AG04450 (cell line): Measurements from ENCODE around the gene ATOH1. TPM values are rescaled to one million over a fixed set of nuclear protein-coding genes. Genes with fewer than 3 reads are reported as not detected.
A peak's percentile ranks its signal among the peaks of the same experiment; 100 is the strongest.

Source experiments
- CTCF ChIA-PET: fragments of 300-600, 350-600 bp; formaldehyde crosslinking; extraction: SDS; loops from one replicate; lab custom pipeline; 2022; ENCODE audit warnings: antibody characterized with exemption, inconsistent platforms; lab: Charles Lee
- POLR2A ChIA-PET: fragments of 350-600 bp; formaldehyde crosslinking; extraction: SDS; loops from one replicate; lab custom pipeline; 2021; ENCODE audit warnings: antibody characterized with exemption, inconsistent platforms; lab: Yijun Ruan, JAX
- DNase-seq: peaks from one replicate; pipeline ENCODE4 v3.0.0-alpha.2; 2011; ENCODE audit warnings: low read depth, low spot score
- H3K27ac ChIP-seq: one replicate; pipeline ENCODE4 v1.5.1; 2012; ENCODE audit warnings: low read depth, low read length, control low read depth
- H3K27me3 ChIP-seq: one replicate; pipeline ENCODE4 v1.6.0; 2012; ENCODE audit warnings: low read length; ENCODE audit not compliant: control insufficient read depth, insufficient read depth
- H3K4me3 ChIP-seq: 2 replicates; pipeline ENCODE4 v1.5.1; 2011; ENCODE audit warnings: mild to moderate bottlenecking, low read depth, low read length, control low read depth
- H3K9me3 ChIP-seq: 2 replicates; pipeline ENCODE4 v1.5.1; 2012; ENCODE audit warnings: low read length; ENCODE audit not compliant: control insufficient read depth, insufficient read depth
- polyA plus RNA-seq: library from polyadenylated mRNA; depleted of rRNA; stranded (reverse); fragments of >200 nt; gene quantifications from 2 replicates; pipeline ENCODE4 v1.2.3, GENCODE V29; 2011
- TF ChIP-seq, protein P1 (sequence below): IDR thresholded peaks from 2 replicates; pipeline ENCODE4 v1.5.1; 2011; ENCODE audit warnings: low read depth, low read length, control low read depth, inconsistent platforms

The ATOH1 gene
- polyA plus RNA-seq, 1 experiment, result not detected

DNA sequence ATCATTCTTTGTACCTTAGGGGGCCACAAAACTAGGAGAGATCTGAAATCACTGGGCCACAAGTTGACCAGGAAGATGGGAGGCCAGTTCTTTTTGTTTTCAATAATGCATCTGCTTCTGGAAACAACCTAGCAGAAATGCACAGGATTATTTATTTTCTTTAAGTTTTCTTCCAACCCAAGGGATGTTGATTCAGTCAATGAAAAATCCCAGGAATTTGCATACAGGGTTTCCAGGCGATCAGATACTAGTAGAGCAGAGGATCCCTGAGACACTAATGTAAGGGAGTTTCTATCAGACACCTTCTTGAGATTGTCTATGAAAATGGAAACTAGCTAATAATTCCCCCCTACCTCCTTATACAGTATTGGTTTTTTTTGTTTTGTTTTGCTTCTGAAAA, 7.4 kb downstream of the ATOH1 start:
- H3K9me3 ChIP-seq, result peaks cover 7% of the 10 kb centered on the region
- ChIA-PET CTCF (no interaction called here), POLR2A (no interaction called here)
- TF ChIP-seq, protein P1, sequence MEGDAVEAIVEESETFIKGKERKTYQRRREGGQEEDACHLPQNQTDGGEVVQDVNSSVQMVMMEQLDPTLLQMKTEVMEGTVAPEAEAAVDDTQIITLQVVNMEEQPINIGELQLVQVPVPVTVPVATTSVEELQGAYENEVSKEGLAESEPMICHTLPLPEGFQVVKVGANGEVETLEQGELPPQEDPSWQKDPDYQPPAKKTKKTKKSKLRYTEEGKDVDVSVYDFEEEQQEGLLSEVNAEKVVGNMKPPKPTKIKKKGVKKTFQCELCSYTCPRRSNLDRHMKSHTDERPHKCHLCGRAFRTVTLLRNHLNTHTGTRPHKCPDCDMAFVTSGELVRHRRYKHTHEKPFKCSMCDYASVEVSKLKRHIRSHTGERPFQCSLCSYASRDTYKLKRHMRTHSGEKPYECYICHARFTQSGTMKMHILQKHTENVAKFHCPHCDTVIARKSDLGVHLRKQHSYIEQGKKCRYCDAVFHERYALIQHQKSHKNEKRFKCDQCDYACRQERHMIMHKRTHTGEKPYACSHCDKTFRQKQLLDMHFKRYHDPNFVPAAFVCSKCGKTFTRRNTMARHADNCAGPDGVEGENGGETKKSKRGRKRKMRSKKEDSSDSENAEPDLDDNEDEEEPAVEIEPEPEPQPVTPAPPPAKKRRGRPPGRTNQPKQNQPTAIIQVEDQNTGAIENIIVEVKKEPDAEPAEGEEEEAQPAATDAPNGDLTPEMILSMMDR, result no peak
- H3K27me3 ChIP-seq, result peaks cover 36% of the 10 kb centered on the region
- H3K4me3 ChIP-seq, result no peak overlapping the region
- H3K27ac ChIP-seq, result no peak overlapping the region
- peak; percentile 7 for DNase-seq

DNA sequence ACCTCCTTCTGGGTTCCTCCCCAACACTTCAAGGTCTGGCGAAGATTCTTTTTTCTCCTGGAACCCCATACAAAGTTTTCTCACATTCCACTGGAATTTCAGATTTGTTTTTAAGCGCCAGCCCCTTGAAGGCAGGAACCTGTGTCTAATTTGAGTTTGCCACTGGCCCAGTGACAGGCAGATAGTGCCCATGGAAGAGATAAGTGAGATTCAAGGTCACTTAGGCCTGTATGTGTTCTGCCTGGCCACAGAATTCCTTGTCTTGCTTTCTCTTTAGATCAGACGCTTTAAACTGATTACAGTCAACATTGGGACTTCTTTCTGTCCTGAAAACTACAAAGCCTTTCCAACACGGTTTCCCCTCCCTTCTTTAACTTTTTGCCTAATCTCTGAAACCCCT, 11.2 kb downstream of the ATOH1 start:
- peaks cover 3% of the 10 kb centered on the region; the same call in 1 of the 2 replicates for H3K9me3 ChIP-seq
- DNase-seq, result no peak
- H3K4me3 ChIP-seq, result no peak overlapping the region
- ChIA-PET POLR2A (no interaction called here), CTCF (no interaction called here)
- TF ChIP-seq, protein P1, result no peak
- H3K27me3 ChIP-seq, result peaks cover 7% of the 10 kb centered on the region
- no peak overlapping the region for H3K27ac ChIP-seq

DNA sequence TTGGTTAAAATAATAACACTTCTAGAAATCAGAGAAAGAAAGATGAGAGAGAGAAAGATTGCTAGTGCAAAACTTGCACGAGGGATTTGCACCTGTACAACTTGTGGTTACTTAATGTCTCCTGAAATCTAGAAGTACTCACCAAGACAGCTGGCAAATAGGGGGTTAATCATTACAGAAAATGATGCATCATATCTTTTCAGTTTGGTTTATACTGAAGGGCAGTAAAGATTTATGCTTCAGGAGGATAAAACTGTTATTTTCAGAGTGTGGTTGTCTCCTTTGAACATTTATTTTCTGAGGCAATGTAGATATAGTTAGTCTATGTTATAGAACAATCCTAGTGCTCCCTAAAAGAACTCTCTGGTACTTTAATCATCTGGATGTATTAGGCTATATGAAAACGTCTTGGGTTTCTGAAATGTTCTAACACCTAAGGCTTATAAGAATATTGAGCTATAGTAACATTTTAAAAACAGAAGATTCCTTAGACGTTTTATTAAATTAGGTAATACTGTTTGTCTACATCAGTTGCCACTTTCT, 13.3 kb downstream of the ATOH1 start:
- TF ChIP-seq, protein P1, result no peak
- no peak overlapping the region for H3K27ac ChIP-seq
- H3K9me3 ChIP-seq, result no peaks in the 10 kb centered on the region
- peaks cover 3% of the 10 kb centered on the region for H3K27me3 ChIP-seq
- no peak for DNase-seq
- H3K4me3 ChIP-seq, result no peak overlapping the region
- ChIA-PET POLR2A (no interaction called here), CTCF (no interaction called here)

DNA sequence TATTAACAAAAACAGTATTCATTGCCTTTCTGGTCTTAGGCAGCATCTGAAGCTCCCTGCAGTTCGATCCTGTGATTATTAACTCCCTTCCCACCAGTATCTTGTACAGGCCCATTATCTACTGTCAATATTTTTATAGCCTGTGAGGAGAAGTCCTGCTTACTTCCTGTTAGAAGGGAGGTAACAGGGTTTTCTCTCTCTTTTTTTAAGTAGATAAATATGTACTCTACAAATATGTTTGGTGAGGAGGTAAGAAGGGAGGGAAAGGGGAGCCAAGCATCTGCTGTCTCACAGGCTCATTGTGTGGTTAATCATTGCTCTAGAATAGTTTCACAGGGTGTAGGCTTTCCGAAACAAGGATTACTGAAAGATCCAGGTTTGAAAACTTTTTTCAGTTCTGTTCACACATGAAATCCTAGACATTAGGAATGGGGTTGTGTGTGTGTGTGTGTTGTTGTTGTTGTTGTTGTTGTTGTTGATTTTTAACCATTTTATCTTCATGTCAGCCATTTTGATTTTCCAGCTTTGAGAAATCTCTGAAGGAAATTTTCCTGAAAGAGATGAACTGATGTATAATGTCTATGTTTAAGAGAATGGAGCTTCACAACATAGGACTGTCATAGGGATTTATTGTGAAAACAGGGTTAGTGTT, 14.2 kb downstream of the ATOH1 start:
- TF ChIP-seq, protein P1, result no peak
- no peak overlapping the region for H3K4me3 ChIP-seq
- DNase-seq, result no peak
- H3K27ac ChIP-seq, result no peak overlapping the region
- no peaks in the 10 kb centered on the region for H3K9me3 ChIP-seq
- ChIA-PET CTCF (interaction anchor here (0.9 kb wide), 1 partner anchor 225 kb away, joined by 3 read pairs; no protein-coding TSS in a partner anchor), POLR2A (no interaction called here)
- peaks cover 3% of the 10 kb centered on the region for H3K27me3 ChIP-seq

DNA sequence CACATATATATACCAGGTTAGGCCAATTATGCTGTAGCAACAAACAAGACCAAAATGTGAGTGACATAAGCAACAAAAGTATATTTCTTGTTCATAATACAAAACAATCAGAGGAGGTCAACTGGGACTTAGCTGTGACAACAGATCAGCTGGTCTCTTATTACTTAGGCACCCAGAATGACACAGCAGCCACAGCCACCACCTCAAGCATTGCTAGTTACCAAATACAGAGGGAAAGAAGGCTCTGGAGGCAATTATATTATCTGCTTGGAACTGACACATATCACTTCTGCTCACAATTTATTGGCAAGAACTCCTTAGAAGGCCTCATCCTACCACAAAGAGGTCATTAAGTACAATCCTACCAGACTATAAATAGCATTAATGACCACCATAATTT, 15.2 kb downstream of the ATOH1 start:
- peaks cover 3% of the 10 kb centered on the region for H3K27me3 ChIP-seq
- ChIA-PET POLR2A (no interaction called here), CTCF (no interaction called here)

More for the DNA sequence above, 15.2 kb downstream of the ATOH1 start:
- Histone ChIP-seq H3K27ac (no peak overlapping the region), H3K9me3 (no peaks in the 10 kb centered on the region), H3K4me3 (no peak overlapping the region)
- TF ChIP-seq, protein P1, result no peak
- no peak for DNase-seq
